Kidney tubule cell (primary cell): ENCODE results near the gene RUNX2.

Experiments
- DNase-seq: peaks from one replicate; pipeline ENCODE4 v3.0.0-alpha.2; 2018; ENCODE audit warnings: low spot score

RUNX2 gene

GRCh38 chr6:45433533-45434380 is 105.6 kb downstream of the RUNX2 start:
- DNase-seq: no peak

DNA sequence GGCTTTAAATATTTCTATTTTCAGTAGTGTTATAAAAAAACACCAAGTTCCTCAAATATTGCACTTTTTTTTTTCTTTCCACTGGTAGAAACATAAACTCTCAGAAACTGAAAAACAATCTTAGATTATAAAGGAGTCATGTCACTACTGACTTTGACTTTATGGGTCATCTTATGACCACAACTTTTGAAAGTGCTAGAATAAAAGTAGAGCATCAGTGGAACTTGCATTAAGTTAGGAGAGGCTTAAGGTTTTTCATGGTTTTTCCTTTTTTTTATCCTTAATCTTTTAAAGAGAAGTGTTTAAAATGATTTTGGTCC is 106.2 kb downstream of the RUNX2 start:
- DNase-seq: no peak

GRCh38 chr6:45436544-45437438 is 108.7 kb downstream of the RUNX2 start:
- peak; percentile 60 for DNase-seq

GRCh38 chr6:45437439-45437815 is 109.3 kb downstream of the RUNX2 start:
- DNase-seq: no peak

- DNase-seq: peak; percentile 36
Observed at GRCh38 chr6:45438151-45438550, 110.0 kb downstream of the RUNX2 start.

DNA sequence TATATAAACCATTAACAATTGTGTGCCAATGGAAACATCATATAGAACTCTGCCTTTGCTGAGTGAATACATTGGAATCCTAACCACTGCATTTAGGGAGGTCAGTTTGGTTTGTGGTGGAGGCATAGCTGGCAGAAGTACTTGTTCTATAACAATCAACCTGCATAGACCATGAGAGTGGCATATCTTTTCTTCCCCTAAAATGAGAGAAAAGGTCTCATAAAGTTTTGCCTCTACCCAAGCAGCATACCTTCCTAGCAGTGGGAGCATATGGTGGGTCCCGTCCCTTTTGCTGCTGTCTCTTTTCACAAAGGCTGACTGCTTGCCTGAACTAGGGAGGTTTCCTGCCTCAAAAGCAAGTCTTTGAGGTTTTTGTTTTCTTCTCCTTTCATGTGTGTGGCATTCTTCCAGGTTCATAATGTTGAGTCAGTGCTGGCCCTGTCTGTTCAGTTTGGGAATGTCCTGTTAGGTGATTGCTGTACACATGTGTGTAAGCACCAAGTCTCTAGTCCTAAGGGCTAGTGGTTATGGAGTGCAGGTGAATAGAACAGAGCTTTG is 110.8 kb downstream of the RUNX2 start:
- peak; percentile 86 for DNase-seq

DNA sequence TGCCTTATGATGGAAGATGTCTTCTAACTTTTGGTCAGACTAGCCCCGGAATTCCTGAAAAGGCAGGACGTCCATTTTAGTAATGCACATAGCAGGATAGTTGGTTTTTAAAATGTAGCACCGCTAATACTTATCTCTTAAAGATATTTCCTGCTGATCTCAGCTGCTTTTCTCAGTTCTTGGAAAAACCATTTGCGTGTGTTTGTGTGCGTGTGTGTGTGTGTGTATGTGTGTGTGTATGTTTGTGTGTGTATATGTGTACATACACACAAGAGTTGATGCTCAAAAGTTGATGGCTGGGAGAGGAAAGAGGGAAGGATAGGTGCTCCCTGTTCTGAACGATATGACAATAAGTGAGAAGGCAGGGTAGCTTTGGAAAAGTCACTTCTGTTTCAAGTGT is 111.3 kb downstream of the RUNX2 start:
- DNase-seq: no peak

- no peak for DNase-seq
Observed at GRCh38 chr6:45439861-45440388, 111.8 kb downstream of the RUNX2 start.

GRCh38 chr6:45441851-45442453 is 113.8 kb downstream of the RUNX2 start:
- DNase-seq: no peak

DNA sequence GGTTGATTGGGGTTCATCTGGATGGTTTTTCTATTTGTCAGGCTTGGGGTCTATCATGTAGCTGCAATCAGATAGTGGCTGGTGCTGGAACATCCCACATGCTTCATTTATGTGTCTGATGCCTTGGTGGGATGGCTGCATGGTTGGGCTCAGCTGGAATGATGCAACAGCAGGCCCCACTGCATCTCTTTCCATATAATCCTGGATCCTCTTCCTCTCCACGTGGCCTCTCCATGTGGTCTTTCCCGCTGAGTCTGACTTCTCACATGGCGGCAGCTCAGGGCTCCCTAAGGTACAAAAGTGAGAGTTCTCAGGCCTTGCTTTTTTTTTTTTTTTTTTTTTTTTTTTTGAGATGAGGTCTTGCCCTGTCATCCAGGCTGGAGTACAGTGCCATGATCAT is 114.6 kb downstream of the RUNX2 start:
- DNase-seq: no peak

DNA sequence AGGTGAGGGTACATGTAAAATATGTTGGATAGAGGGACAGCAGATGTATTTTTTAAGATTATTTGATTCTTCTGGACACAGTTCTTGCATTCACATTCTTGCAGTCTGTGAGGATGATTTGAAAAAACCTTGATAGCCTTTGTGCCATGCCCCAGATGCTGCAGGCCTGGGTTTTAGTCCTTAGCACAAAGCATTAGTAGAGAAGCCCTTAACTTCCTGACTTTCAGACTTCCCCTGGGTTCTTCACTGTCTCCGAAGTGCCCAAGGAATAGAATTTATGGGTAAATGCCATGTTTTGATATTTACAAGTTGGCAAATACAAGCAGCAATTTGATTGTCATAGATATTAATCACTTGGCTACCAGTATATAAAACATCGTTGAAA is 117.2 kb downstream of the RUNX2 start:
- DNase-seq: no peak

GRCh38 chr6:45445749-45446549 is 117.8 kb downstream of the RUNX2 start:
- DNase-seq: peak; percentile 98

DNA sequence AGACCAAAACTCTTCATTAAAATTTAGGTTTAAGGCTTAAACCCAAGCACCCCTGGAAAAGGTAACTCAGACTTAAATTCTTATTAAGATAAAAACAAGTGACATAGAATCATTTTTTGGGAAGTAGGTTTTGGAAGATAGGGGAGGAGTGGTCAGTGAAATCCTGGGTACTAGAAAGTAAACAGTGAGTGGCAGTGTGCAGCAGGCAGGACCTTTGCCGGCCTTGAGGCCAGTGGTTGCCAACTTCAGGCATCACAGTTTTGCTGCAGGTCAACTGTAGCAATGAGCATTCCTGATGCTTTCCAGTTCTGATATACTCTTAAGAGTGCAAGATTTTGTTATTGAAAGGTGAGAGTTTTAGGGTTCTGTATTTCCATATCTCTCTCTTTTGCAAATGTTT is 118.9 kb downstream of the RUNX2 start:
- DNase-seq: no peak

DNA sequence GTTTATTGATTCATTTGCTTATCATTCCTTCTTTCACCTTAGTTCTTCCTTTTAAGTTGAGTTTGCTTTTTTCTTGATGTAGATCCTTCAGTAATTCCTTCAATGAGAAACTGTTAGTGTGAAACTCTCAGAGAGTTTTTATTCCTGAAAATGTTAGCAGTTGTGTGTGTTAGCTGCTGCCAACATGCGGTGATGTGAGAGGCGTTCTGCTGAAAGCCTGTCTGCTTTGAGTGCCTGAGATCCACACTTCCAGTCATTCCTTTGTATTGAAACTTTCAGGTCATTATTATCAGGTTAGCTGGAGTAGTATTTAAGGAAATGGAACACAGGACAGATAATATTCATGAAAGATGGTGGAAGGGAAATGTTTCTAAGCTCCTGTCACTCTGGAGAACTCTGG is 119.6 kb downstream of the RUNX2 start:
- DNase-seq: no peak

- DNase-seq: no peak
Observed at GRCh38 chr6:45448417-45449389, 120.6 kb downstream of the RUNX2 start.

GRCh38 chr6:45450132-45450531 is 122.0 kb downstream of the RUNX2 start:
- no peak for DNase-seq

- DNase-seq: no peak
Observed at GRCh38 chr6:45450831-45451230, 122.7 kb downstream of the RUNX2 start.

DNA sequence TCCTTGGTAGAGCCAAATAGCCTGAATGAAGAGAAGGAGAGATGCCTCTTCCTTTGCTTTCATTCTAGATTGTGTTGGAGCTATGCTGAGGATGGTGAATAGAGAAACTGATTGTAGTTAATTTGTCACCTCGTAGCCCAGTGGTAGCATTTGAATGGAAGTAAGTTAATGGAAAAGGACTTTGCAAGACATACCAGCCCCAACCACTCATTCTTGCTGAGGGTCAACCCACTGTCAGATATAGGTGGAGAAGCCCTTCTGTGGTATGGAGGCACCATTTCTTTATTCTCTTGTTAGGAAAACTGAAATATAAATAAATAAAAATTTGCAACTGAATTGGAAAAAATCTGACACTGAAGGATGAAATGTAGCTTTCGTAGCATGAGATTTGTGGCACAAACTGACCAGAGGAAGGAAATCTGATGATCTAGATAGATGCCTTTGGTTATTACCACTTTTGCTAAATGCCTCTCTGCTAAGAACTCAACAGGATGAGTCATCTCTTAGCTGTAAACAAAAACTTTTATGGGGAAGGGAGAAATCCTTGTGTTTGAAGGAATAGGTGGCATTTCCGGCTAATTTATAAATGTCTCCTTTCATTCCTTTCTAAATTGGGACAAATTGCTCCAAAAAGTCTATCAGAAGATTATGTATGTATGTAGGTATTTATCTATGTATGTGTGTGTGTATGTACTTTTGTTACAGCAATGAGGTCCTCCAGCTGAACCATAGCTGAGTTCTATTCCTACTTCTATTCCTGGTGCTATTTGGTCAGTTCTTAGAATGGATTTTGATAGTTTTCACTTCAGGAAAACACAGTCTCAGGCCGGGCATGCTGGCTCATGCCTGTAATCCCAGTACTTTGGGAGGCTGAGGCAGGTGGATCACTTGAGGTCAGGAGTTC is 126.1 kb downstream of the RUNX2 start:
- DNase-seq: no peak

GRCh38 chr6:45455408-45455807 is 127.3 kb downstream of the RUNX2 start:
- DNase-seq: no peak
